HG02973 (cell line): ENCODE measurements around the gene MYO1H.

Experiments used
- ATAC-seq: cut with Tn5 transposase; IDR thresholded peaks from one replicate; pipeline ENCODE4 v1.9.1; 2021; ENCODE audit warnings: moderate library complexity; ENCODE audit not compliant: unreplicated experiment

Gene MYO1H

DNA sequence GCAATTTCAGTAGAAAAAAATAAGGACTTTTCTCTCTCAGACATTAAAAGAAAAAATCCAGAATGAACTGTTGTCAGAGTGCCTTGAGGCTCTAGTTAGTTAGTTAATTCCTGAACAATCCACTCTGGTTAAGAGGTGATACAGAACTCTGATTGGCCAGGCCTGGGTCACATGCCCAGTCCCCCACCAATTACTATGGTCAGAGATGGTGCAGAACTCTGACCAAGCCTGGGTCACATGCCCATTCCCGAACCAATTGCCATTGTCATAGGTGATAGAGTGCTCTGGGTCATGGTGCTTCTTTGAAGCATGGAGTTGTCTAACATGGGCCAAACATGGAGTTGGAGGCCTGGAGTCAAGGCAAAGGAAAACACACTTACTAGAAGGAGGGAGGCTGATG is 11.1 kb upstream of the MYO1H start:
- ATAC-seq, result no peak

DNA sequence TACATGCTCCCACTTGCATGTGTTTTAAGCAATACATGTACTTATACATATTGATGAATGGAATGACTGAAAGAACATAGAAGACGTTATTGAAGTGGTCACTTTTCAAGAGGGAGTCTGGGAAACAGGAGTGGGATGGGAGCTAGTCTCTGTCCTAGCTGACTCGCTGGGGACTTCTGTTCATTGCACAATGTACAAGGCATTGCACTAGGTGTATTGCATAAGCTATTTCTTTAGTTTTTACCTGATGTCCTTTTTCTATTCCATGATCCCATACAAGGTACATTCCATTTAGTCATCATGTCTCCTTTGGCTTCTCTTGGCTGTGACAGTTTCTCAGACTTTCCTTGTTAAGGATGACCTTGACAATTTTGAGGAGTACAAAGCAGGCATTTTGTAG is 4.0 kb upstream of the MYO1H start:
- no peak for ATAC-seq

DNA sequence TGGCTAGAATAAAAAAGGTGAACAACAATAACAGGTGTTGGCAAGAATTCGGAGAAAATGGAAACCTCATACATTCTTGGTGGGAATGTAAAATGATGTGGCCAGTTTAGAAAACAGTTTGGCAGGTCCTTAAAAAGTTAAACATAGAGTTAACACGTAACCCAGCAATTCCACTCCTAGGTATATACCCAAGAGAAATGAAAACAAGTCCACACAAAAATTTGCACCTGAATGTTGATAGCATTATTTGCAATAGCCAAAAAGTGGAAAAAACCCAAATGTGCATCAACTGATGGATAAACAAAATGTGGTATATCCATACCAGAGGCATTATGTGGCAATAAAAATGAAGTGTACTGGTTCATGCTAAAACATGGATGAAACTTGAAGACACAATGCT is 2.3 kb upstream of the MYO1H start:
- ATAC-seq, result no peak

DNA sequence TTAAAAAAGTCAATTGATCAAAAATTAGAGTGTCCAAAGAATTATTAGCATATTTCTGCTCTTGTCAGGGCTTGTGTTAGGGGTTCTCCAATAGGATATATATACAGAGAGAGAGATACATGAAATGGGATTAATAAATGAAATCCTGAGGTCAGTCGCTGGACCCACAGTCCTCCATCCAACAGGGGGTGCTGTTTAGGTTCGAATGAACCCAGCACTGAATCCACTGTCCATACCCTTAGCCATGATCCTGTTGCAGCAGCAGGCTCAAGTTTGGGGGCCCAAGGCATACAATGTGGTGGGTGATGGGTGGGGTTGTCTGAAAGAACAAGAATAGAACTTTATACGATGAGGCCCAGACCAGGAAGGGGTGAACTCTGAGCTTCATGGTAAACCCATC is 780 bp upstream of the MYO1H start:
- ATAC-seq, result no peak

DNA sequence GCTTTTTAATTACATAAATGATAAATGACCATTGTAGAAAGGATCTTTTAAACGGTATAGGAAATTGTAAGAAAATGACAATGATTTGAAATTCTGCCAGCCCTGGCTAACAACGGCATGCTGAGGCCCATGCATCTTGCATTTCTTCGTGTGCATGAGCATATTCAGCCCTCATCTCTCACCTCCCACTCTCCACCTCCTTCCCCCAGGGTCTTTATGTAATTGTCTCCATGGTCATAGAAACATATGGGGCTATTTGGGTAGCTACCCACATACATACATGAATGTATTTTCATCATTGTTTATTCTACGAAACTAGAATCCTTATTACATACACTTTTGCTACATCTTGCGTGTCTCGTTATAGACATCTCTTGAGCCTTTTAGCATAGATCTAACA is 4.5 kb downstream of the MYO1H start:
- no peak for ATAC-seq

DNA sequence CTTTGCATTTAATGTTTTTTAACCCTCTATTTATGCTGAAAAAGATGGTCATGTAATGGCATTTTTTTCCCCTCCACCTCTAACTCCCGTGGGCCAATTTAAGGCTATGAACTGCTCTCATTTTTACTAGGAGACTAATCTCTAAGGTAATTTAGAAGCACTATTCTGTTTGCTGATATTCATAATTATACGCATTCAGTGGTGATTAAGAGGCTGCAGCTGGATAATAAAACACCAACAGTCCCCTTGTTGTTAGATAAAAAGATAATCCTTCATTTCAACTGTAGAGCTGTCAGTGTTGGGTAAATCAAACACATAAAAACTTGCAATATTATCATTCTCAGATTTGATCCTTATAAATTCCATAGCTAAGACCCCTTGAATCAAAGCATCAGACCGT is 8.9 kb downstream of the MYO1H start:
- ATAC-seq, result no peak

DNA sequence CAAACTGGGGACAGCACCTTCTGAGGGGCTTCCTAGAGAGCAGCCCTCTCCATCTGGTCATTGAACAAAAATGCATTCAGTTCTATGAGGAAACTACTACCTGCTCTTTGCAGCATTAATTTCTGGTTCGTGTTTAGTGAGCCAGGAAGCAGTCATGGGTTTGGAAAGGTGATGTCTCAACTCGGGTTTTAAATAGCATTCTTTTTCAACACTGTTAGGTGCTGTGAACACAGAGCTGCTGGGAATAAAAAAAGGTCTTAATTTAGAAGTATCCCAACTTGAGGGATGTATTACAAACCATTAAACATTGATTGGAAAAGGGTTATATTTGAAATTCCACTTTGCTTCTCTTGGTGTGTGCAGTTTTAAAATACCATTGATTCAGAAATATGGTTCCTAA is 9.3 kb downstream of the MYO1H start:
- ATAC-seq, result no peak

DNA sequence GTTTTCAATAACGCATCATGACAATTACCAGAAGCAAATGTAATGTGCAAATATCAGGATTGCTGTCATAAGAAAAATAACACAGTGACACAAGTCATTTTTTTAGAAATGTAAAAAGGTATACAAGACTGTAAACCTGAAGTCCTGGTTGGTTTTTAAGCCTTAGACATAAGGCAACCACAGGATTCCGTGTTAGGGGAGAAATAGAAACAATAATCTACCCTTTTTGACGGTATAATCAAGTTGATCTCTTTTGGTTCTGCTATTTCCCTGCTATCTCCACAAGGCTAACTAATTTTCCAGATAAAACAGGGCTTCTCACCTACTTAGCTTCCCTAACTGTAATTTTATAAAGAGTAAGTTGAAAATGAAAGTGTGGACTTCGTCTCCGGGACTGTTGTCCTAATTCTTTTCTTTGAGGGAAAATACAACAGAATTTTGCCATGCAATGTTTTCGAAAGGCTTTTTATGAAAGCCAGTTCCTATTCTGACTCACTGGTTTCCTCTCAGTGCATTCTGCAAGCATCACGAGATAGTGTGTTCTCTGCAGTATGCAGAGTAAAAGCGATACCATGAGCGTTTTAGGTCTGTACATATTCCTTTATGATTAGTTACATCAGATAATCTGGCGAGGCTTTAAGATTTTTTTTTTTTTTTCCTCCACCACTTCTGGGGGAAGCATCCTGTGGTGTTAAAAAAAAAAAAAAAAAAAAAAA is 10.6 kb downstream of the MYO1H start:
- ATAC-seq, result no peak

DNA sequence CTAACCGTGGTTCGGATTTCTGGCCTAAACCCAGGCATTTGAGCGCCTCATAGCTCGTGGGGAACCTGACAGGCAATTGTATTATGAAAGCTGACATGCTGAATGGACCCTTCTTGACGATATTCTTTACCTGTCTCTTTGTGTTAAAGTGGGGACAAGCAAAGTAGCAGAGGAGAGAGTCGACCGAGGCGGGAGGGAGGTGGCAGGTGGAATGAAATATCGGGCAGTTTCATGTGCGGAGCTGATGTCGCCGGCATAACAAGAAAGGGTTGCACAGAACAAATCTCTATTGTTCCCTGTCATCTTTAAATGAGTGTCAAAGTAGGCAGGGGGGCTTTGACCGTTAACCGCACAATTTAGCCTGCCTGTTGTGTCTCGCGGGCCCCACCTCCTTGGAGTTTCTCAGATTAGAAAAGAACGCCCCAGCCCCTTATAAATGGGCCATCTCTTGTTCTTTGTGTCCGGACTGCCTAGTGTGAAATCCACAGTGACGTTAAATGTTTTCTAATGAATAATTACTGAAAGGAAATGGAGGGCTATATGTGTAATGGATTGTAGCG is 11.5 kb downstream of the MYO1H start:
- ATAC-seq, result no peak

DNA sequence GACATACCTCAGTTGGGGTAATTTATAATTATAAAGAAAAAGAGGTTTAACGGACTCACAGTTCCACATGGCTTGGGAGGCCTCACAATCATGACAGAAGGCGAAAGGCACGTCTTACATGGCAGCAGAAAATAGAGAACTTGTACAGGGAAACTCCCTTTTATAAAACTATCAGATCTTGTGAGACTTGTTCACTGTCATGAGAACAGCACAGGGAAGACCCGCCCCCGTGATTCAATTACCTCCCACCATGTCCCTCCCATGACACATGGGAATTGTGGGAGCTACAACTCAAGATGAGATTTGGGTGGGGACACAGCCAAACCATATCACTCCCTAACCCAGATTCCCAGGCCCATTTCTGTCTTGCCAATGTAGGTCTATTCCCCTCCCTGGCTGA is 22.1 kb downstream of the MYO1H start:
- no peak for ATAC-seq

DNA sequence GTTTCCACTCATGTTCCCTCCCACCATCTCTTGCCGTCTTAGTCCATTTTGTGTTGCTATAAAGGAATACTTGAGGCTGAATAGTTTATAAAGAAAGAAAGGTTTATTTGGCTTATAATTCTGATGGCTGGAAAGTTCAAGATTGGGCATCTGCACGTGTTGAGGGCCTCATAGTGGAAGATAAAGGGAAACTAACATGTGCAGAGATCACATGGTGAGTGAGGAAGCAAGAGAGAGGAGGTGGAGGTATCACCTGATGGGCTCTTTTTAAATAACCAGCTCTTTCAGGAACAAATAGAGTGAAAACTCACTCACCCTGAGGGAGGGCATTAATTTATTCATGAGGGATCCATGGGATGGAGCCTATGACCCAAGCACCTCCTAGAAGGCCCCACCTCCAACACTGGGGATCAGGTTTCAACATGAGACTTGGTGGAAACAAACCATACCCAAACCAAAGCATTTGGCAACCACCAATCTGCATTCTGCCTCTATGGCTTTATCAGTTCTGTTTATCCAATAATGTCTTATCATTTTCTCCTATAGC is 29.5 kb downstream of the MYO1H start:
- no peak for ATAC-seq

DNA sequence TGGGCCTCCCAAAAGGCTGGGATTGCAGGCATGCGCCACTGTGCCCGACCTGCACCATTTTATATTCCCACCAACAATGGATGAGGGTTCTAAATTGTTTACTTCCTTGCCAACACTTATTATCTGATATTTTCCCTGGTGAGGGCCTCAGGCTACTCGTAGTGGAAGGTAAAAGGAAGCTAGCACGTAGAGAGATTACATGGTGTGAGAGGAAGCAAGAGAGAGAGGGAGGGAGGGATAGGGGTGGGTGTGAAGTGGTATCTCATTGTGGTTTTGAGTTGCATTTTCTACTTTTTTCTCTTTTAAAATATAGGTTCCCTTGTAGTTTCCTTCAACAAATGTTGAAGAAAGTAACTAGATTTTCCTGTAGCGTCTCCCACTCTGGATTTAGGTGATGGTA is 30.9 kb downstream of the MYO1H start:
- no peak for ATAC-seq

DNA sequence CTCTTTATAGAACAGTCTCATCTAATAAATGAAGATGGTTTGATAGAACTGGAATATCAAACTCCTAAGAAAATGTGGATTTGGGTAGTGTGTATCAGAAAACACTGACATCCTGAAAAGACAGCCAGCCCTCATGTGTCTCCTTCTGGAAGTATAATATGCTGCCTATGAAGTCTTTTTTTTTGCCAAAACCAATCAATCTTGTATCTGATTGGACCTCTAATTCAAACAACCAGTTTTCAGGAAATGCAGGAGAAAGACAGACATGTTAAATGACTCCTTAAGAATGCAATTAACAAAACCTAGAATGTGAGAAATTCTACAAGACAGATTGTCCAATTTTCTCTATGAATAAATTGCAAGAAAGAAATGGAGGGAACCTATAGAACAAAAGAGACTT is 34.3 kb downstream of the MYO1H start:
- ATAC-seq, result no peak

DNA sequence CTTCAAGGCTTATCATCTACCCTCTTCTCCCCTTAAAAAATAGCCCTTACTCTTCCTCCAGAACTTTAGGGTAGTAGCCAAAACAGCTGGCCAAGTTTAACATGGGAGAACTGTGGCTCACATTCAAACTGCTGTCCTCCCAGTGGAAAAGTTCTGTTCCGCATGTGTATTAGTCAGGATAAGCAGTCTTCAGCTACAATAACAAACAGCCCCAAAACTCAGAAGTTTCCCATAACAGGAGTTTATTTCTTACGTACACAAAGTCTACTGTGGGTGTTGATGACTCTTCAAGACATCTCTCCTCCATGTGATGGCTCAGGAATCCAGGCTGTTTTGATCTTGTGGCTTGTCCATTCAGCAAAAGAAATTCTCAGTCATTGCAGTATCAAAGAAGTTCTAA is 35.5 kb downstream of the MYO1H start:
- ATAC-seq, result no peak

DNA sequence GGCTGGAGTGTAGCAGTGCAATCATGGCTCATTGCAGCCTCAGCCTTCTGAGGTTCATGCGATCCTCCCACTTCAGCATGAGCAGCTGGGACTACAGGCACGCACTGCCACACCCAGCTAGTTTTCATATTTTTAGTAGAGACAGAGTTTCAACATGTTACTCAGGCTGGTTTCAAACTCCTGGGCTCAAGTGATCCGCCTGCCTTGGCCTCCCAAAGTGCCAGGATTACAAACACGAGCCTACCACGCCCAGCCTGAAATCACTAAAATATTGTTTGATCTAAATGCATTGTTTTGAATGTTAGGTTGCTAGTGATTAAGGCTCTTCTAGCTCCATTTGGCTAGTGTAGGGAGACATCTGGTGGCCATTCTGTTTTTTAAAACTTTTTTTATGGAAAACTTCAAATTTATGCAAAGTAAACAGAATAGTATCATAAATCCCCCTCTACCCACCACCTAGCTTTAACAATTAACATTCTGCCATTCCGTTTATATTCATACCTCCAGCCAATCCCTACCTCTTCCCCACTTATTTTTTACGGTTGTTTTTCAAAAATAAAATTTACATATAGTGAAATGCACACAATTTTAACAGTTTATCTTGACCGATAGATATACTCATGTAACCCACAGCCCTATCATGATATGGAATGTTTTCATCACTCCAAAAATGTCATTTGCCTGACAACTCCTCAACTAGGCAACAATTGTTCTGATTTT is 37.8 kb downstream of the MYO1H start:
- ATAC-seq, result no peak

DNA sequence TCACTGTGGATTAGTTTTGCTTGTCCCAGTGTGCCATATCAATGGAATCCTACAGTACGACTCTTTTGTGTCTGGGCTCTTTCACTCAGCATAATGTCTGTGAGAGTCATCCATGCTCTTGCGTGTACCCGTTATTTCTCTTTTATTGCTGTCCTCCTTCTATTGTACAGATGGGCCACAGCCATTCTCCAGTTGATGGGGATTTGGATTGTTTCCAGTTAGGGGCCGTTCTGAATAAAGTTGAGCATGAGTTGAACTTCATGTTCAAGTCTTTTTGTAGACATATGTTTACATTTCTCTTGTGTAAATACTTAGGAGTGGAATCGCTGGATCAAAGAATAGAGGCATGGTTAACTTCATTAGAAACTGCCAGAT is 38.3 kb downstream of the MYO1H start:
- ATAC-seq, result no peak

DNA sequence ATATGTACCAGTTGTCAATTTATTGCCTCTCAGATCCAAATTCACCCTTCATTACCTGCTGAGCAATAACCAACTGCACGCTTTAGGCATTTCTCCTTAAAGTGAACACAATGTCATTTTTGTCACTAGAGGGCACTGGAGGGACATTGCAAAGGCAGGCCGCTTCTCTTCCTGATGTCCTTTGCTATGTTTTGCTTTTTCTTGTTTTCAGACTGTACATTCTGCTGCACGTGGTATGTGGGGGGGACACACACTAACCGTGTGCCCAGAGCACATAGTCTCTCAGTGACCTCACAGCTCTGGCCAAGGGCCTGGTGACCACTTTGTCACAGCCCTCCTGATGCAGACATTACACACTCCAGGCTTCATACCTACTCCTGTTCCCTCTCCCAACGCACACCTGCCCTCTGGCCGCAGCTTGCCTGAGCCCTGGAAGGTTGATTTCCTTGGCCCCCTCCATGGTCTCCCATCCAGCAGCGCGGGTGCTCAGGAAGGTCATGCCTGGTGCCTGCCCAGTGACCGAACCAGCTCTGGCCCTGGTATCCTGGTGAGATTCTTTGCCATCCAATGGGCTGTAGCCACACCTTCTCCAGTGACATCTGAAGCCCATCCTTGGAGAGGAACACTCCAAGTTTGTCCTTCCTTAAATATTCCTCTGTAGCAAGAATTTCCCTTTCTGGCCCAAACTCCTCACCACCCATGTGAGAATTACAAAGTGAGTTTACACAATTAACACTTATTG is 39.9 kb downstream of the MYO1H start:
- ATAC-seq, result no peak

DNA sequence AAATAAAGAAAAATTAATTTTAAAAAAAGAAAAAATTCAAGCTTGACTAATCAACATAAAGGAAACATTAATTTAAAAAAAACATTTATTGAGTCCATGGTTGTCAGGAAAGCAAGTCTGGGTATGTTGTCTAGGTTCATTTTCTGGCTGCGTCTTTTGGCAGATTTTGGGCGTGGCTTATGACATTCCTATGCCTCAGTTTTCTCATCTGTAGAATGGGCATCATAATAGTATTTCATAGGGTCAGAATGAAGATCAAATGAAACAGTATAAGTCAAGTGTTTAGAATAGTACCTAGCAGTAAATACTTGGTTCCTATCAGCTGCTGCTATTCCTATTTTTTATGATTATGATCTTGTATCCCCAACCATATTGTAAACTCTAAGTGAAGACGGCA is 40.5 kb downstream of the MYO1H start:
- ATAC-seq, result no peak

DNA sequence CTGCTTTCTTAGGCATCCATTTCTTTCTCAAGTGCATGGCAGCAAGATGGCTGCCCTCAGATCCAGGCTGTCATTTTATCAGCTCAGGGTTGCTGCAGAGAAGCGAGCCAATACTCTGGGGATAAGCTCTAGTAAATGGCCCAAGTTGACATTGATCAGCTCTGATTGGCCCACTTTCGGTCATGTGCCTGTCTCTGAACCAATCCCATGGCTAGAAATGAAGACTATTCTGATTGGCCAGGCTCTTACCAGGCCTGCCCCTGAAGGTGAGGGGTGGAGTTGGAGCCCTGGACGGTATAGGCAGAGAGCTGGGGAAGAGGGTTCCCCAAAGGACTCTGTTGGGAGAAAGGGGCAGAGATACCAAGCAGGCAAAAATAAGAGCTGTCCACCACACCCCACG is 41.4 kb downstream of the MYO1H start:
- no peak for ATAC-seq

DNA sequence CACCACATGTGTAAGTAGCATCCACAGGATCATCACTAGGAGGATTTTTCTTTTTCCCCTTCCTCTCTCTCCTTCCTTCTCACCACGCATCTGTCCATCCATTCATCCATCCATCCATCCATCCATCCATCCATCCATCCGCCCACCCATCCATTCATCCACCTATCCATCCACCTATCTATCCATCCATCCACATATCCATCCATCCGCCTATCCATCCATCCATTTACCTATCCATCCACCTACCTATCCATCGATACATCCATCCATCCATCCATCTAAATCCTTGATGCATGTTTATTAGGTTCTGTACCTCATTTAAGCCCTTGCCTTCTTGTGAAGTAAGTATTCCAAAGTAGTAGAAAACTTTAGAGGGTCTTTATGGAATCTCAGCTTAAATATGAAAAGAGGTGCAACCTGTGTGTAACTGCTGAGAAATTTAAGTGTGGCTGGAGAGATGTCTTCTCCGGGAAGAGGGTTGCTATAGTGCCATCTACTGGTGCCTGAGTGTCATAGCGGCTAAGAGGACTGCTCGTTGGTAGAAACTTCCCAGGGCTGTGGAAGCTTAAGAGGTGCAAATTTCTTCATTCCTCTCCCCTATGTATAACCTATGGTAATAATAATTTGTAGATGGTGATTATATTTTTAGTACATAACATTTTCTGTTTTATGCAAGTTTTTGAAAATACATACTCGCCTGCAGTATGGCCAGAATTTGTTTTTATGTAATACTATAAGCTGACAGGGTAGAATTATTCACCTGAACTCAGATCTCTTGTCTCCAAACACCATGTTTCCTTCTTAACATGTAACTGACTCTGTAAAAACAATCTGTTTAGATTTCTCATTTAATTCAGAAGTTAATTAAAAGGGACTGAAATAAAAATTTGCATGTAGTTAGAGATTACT is 46.0 kb downstream of the MYO1H start:
- ATAC-seq, result no peak

DNA sequence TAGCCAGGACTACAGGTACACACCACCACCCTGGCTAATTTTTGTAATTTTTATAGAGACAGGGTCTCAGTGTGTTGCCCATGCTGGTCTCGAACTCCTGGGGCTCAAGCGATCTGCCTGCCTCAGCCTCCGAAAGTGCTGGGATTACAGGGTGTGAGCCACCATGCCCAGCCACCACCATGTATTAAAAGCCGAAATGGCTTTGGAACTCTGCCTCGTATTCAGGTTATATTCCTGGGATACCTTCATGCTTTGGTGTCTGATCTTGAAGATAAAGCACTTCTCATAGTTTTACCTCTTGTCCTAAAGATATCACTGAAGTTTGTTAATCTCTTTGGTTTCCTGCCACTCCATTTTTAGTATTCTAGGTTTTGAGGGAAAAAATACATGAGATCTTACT is 47.2 kb downstream of the MYO1H start:
- ATAC-seq, result no peak
